CD4-positive, alpha-beta T cell treated with Interleukin-12 subunit alpha and Interleukin-12 subunit beta, for 1 hour (primary cell): ENCODE results near the gene RXRA.

Experiments
- DNase-seq: peaks from one replicate; pipeline ENCODE4 v3.0.0-alpha.2; 2020

Gene RXRA

GRCh38 chr9:134325813-134326723 is at the start of gene RXRA:
RXRA (plus strand) TSS chr9:134326455; CDS start chr9:134326632, 177 bp downstream.
- DNase-seq, result peak; percentile 81

- no peak for DNase-seq
These were observed 48.0 kb upstream of the RXRA start for GRCh38 chr9:134278286-134278685.

- DNase-seq, result no peak
These were observed 47.1 kb upstream of the RXRA start for GRCh38 chr9:134278974-134279640.

- DNase-seq, result no peak
These were observed 44.1 kb upstream of the RXRA start for GRCh38 chr9:134282138-134282650.

GRCh38 chr9:134283111-134283515 is 43.1 kb upstream of the RXRA start:
- DNase-seq, result no peak

- DNase-seq, result no peak
These were observed 42.5 kb upstream of the RXRA start for GRCh38 chr9:134283692-134284265.

GRCh38 chr9:134284273-134284672 is 42.0 kb upstream of the RXRA start:
- DNase-seq, result no peak

- no peak for DNase-seq
These were observed 41.5 kb upstream of the RXRA start for GRCh38 chr9:134284741-134285140.

- DNase-seq, result no peak
These were observed 40.9 kb upstream of the RXRA start for GRCh38 chr9:134285215-134285845.

- DNase-seq, result no peak
These were observed 39.6 kb upstream of the RXRA start for GRCh38 chr9:134286471-134287245.

- DNase-seq, result no peak
These were observed 38.4 kb upstream of the RXRA start for GRCh38 chr9:134287591-134288491.

GRCh38 chr9:134288746-134289145 is 37.5 kb upstream of the RXRA start:
- no peak for DNase-seq

GRCh38 chr9:134289241-134289875 is 36.9 kb upstream of the RXRA start:
- DNase-seq, result no peak

GRCh38 chr9:134290603-134291451 is 35.4 kb upstream of the RXRA start:
- DNase-seq, result no peak

GRCh38 chr9:134291452-134291881 is 34.8 kb upstream of the RXRA start:
- no peak for DNase-seq

GRCh38 chr9:134291961-134292871 is 34.0 kb upstream of the RXRA start:
- DNase-seq, result no peak

- no peak for DNase-seq
These were observed 33.2 kb upstream of the RXRA start for GRCh38 chr9:134293031-134293521.

GRCh38 chr9:134293611-134294152 is 32.6 kb upstream of the RXRA start:
- DNase-seq, result no peak
